ENCODE measurements around the gene NAP1L4. TPM values are rescaled to one million over a fixed set of nuclear protein-coding genes. Genes with fewer than 3 reads are reported as not detected.

NAP1L4 gene
- total RNA-seq, 1 experiment from 2014 or later = 189 TPM

DNA sequence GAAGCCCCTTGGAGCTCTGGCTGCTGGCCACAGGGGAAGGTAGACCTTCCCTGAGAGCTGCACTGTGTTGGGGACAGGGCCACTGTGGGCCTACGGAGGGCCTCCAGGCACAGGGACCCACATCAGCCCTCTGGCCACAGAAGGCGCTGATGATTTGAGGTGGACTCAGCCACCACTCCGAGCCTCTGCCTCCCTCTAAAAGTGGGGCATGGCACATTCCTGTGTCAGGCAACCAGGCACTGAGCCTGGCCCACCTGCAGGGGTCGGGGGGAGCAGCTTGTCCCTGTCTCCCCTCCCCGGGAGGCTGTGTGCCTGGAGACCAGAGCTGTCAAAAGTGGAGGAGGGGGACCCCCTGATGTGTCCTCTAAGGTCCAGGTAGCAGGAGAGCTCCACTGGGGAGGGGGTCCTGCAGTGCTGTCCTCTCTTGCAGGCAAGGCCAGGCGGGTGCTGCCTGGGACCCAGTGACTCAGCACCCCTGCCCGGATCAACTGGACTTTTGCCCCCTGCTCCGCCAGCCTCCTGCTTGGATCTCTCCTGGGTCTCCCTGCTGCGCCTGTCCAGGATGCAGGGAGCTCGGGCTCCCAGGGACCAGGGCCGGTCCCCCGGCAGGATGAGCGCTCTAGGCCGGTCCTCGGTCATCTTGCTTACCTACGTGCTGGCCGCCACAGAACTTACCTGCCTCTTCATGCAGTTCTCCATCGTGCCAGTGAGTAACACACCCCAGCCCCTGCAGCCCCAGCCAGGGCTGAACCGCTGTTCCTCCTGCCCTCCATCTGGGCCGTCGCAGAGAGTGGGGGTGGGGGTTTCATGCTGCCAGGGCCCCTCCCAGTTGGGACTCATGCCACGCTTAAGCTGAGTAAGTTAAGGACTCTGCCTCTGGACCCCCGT lies 89.1 kb downstream of the NAP1L4 start:
- TF ChIP-seq NFE2L1 (CRISPR knock-in tag; IDR thresholded peaks at IDR 0.05) = 0 out of 2 replicates have a peak, but pooled peaks have one; percentile 20
- no peak for TF ChIP-seq MXD4 (CRISPR knock-in tag; IDR thresholded peaks at IDR 0.05; ENCODE audit: borderline replicate concordance)
- peaks cover 26% of the 10 kb centered on the region for H3K36me3 Mint-ChIP-seq
- POLR2A ChIA-PET = interaction anchor here (1.0 to 1.4 kb wide), 2 partner anchors 10 to 27 kb away, joined by 3 to 10 read pairs; no protein-coding TSS in a partner anchor
- peaks cover 22% of the 10 kb centered on the region for H3K9me3 Mint-ChIP-seq
- peak overlapping the region; percentile 66 for H3K4me3 Mint-ChIP-seq
- no peak overlapping the region for H3K27ac Mint-ChIP-seq
- ATAC-seq (peak; percentile 5), DNase-seq (ENCODE audit: low spot score) (no peak)
- CTCF ChIA-PET = interaction anchor here (1.0 to 4.6 kb wide), 4 partner anchors 11 to 371 kb away, joined by 4 to 46 read pairs (median 15); partner anchors contain the start of gene PHLDA2
- H3K27me3 Mint-ChIP-seq (ENCODE audit: low read depth) = peaks cover 61% of the 10 kb centered on the region
- H3K4me1 Mint-ChIP-seq = peaks cover 30% of the 10 kb centered on the region

DNA sequence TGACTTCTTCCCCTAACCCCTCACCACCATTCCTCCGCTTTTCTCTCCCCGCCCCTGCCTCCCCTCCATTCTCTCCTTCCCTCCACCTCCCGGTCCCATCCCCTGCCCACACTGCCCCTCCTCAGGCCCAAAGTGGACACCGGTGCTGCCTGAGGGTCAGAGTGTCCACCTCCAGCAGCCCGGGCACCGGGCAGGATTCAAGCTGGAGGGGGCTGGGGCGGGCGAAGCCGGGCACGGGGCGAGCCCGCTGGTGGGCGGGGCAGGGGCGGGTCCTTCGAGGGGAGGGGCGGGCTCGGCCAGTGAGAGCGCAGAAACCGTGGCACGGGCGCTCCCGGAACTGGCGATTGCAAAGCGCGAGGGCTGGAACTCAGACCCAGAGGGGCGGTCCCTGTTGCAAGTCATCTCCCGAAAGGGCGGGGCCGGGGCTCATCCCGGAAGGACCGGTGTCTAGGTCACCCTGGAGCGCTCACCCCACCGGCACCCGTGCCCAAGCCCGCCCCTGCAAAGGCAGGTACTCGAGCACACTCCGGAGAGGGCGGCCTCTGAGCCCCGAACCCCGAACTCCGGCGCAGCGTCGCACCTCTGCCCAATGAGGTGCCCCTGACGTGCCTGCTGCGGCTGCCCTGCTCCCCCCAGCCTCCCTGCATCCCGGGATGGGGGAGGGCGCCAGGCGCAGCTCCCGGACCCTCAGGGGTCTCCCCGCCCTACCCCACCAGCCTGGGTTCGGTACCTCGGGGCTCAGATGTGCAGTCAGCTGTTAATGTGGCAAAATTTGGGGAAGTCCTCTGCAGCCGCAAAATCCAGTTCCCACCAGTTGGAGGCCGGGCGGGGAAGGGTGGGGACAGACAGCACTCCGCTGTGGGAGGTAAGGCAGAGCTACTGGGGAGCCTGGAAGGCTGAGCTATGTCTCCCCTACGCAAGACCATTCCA lies 90.0 kb downstream of the NAP1L4 start:
- DNase-seq (ENCODE audit: low spot score) = peak; percentile 97
- POLR2A ChIA-PET = interaction anchor here (1.4 kb wide), 1 partner anchor 10 kb away, joined by 10 read pairs; no protein-coding TSS in a partner anchor
- peaks cover 59% of the 10 kb centered on the region for H3K27me3 Mint-ChIP-seq (ENCODE audit: low read depth)
- CTCF ChIA-PET = interaction anchor here (1.0 to 4.6 kb wide), 4 partner anchors 10 to 370 kb away, joined by 4 to 46 read pairs (median 15); partner anchors contain the start of gene PHLDA2
- H3K4me1 Mint-ChIP-seq = peaks cover 30% of the 10 kb centered on the region
- ATAC-seq = peak; percentile 89
- peaks cover 19% of the 10 kb centered on the region for H3K9me3 Mint-ChIP-seq
- peak overlapping the region; percentile 66 for H3K4me3 Mint-ChIP-seq
- no peak overlapping the region for H3K27ac Mint-ChIP-seq
- H3K36me3 Mint-ChIP-seq = peaks cover 24% of the 10 kb centered on the region
- TF ChIP-seq CBFB (CRISPR knock-in tag; IDR thresholded peaks at IDR 0.05; ENCODE audit: low read depth) (no peak), NR1H2 (CRISPR knock-in tag; IDR thresholded peaks at IDR 0.05) (no peak), ZNF671 (CRISPR knock-in tag; IDR thresholded peaks at IDR 0.05) (no peak), ELF4 (CRISPR knock-in tag; IDR thresholded peaks at IDR 0.05; ENCODE audit: low read depth) (no peak), SP1 (CRISPR knock-in tag; conservative IDR thresholded peaks at IDR 0.05) (peak; percentile 33; the same call in 1 of the 2 replicates), RORB (CRISPR knock-in tag; IDR thresholded peaks at IDR 0.05) (no peak), ZNF396 (CRISPR knock-in tag; IDR thresholded peaks at IDR 0.05; ENCODE audit: borderline replicate concordance) (no peak), ZNF138 (CRISPR knock-in tag; conservative IDR thresholded peaks at IDR 0.05) (no peak), ETV6 (CRISPR knock-in tag; IDR thresholded peaks at IDR 0.05) (0 out of 2 replicates have a peak, but pooled peaks have one; percentile 57), FOXK1 (CRISPR knock-in tag; IDR thresholded peaks at IDR 0.05) (0 out of 2 replicates have a peak, but pooled peaks have one; percentile 52), KAT7 (CRISPR knock-in tag; IDR thresholded peaks at IDR 0.05; ENCODE audit: borderline replicate concordance) (no peak)
- TF ChIP-seq, protein P1, sequence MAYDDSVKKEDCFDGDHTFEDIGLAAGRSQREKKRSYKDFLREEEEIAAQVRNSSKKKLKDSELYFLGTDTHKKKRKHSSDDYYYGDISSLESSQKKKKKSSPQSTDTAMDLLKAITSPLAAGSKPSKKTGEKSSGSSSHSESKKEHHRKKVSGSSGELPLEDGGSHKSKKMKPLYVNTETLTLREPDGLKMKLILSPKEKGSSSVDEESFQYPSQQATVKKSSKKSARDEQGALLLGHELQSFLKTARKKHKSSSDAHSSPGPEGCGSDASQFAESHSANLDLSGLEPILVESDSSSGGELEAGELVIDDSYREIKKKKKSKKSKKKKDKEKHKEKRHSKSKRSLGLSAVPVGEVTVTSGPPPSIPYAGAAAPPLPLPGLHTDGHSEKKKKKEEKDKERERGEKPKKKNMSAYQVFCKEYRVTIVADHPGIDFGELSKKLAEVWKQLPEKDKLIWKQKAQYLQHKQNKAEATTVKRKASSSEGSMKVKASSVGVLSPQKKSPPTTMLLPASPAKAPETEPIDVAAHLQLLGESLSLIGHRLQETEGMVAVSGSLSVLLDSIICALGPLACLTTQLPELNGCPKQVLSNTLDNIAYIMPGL (CRISPR knock-in tag; IDR thresholded peaks at IDR 0.05) = 0 out of 2 replicates have a peak, but pooled peaks have one; percentile 13
- TF ChIP-seq, protein P2, sequence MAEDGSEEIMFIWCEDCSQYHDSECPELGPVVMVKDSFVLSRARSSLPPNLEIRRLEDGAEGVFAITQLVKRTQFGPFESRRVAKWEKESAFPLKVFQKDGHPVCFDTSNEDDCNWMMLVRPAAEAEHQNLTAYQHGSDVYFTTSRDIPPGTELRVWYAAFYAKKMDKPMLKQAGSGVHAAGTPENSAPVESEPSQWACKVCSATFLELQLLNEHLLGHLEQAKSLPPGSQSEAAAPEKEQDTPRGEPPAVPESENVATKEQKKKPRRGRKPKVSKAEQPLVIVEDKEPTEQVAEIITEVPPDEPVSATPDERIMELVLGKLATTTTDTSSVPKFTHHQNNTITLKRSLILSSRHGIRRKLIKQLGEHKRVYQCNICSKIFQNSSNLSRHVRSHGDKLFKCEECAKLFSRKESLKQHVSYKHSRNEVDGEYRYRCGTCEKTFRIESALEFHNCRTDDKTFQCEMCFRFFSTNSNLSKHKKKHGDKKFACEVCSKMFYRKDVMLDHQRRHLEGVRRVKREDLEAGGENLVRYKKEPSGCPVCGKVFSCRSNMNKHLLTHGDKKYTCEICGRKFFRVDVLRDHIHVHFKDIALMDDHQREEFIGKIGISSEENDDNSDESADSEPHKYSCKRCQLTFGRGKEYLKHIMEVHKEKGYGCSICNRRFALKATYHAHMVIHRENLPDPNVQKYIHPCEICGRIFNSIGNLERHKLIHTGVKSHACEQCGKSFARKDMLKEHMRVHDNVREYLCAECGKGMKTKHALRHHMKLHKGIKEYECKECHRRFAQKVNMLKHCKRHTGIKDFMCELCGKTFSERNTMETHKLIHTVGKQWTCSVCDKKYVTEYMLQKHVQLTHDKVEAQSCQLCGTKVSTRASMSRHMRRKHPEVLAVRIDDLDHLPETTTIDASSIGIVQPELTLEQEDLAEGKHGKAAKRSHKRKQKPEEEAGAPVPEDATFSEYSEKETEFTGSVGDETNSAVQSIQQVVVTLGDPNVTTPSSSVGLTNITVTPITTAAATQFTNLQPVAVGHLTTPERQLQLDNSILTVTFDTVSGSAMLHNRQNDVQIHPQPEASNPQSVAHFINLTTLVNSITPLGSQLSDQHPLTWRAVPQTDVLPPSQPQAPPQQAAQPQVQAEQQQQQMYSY (CRISPR knock-in tag; IDR thresholded peaks at IDR 0.05) = peak; percentile 48; the same call in 1 of the 2 replicates
- TF ChIP-seq, protein P3, sequence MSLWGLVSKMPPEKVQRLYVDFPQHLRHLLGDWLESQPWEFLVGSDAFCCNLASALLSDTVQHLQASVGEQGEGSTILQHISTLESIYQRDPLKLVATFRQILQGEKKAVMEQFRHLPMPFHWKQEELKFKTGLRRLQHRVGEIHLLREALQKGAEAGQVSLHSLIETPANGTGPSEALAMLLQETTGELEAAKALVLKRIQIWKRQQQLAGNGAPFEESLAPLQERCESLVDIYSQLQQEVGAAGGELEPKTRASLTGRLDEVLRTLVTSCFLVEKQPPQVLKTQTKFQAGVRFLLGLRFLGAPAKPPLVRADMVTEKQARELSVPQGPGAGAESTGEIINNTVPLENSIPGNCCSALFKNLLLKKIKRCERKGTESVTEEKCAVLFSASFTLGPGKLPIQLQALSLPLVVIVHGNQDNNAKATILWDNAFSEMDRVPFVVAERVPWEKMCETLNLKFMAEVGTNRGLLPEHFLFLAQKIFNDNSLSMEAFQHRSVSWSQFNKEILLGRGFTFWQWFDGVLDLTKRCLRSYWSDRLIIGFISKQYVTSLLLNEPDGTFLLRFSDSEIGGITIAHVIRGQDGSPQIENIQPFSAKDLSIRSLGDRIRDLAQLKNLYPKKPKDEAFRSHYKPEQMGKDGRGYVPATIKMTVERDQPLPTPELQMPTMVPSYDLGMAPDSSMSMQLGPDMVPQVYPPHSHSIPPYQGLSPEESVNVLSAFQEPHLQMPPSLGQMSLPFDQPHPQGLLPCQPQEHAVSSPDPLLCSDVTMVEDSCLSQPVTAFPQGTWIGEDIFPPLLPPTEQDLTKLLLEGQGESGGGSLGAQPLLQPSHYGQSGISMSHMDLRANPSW (CRISPR knock-in tag; conservative IDR thresholded peaks at IDR 0.05; ENCODE audit: low read depth) = no peak
- TF ChIP-seq, protein P4, sequence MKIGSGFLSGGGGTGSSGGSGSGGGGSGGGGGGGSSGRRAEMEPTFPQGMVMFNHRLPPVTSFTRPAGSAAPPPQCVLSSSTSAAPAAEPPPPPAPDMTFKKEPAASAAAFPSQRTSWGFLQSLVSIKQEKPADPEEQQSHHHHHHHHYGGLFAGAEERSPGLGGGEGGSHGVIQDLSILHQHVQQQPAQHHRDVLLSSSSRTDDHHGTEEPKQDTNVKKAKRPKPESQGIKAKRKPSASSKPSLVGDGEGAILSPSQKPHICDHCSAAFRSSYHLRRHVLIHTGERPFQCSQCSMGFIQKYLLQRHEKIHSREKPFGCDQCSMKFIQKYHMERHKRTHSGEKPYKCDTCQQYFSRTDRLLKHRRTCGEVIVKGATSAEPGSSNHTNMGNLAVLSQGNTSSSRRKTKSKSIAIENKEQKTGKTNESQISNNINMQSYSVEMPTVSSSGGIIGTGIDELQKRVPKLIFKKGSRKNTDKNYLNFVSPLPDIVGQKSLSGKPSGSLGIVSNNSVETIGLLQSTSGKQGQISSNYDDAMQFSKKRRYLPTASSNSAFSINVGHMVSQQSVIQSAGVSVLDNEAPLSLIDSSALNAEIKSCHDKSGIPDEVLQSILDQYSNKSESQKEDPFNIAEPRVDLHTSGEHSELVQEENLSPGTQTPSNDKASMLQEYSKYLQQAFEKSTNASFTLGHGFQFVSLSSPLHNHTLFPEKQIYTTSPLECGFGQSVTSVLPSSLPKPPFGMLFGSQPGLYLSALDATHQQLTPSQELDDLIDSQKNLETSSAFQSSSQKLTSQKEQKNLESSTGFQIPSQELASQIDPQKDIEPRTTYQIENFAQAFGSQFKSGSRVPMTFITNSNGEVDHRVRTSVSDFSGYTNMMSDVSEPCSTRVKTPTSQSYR (CRISPR knock-in tag; IDR thresholded peaks at IDR 0.05) = 0 out of 2 replicates have a peak, but pooled peaks have one; percentile 53
- TF ChIP-seq, protein P5, sequence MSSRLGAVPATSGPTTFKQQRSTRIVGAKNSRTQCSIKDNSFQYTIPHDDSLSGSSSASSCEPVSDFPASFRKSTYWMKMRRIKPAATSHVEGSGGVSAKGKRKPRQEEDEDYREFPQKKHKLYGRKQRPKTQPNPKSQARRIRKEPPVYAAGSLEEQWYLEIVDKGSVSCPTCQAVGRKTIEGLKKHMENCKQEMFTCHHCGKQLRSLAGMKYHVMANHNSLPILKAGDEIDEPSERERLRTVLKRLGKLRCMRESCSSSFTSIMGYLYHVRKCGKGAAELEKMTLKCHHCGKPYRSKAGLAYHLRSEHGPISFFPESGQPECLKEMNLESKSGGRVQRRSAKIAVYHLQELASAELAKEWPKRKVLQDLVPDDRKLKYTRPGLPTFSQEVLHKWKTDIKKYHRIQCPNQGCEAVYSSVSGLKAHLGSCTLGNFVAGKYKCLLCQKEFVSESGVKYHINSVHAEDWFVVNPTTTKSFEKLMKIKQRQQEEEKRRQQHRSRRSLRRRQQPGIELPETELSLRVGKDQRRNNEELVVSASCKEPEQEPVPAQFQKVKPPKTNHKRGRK (CRISPR knock-in tag; IDR thresholded peaks at IDR 0.05; ENCODE audit: borderline replicate concordance) = no peak

All from WTC11 (cell line).